H9 (cell line): ENCODE results near the gene HTN1. TPM values are rescaled to one million over a fixed set of nuclear protein-coding genes. Genes with fewer than 3 reads are reported as not detected.

Experiments
- DNase-seq: peaks from one replicate; pipeline ENCODE4 v3.0.0-alpha.2; 2017
- H2AFZ ChIP-seq: one replicate; pipeline ENCODE4 v1.6.1; 2013; ENCODE audit warnings: mild to moderate bottlenecking, low read length, control low read depth, moderate library complexity
- H2AK5ac ChIP-seq: 2 replicates; pipeline ENCODE4 v1.6.1; 2013; ENCODE audit warnings: low read length, control low read depth, mixed read lengths; ENCODE audit not compliant: insufficient read length
- H2BK120ac ChIP-seq: one replicate; pipeline ENCODE4 v1.6.1; 2013; ENCODE audit warnings: low read depth, mild to moderate bottlenecking, low read length, control low read depth, inconsistent platforms; ENCODE audit not compliant: poor library complexity, severe bottlenecking
- H2BK12ac ChIP-seq: 2 replicates; pipeline ENCODE4 v1.6.1; 2013; ENCODE audit warnings: low read length, control low read depth, mixed read lengths, low read depth; ENCODE audit not compliant: insufficient read length
- H2BK15ac ChIP-seq: 2 replicates; pipeline ENCODE4 v1.6.1; 2013; ENCODE audit warnings: low read depth, low read length, control low read depth
- H2BK20ac ChIP-seq: one replicate; pipeline ENCODE4 v1.6.1; 2013; ENCODE audit warnings: low read depth, mild to moderate bottlenecking, low read length, control low read depth, inconsistent platforms; ENCODE audit not compliant: poor library complexity, severe bottlenecking
- H2BK5ac ChIP-seq: 2 replicates; pipeline ENCODE4 v1.6.1; 2013; ENCODE audit warnings: low read length, control low read depth, mixed read lengths; ENCODE audit not compliant: insufficient read length
- H3K14ac ChIP-seq: 2 replicates; pipeline ENCODE4 v1.6.1; 2013; ENCODE audit warnings: low read length, control low read depth; ENCODE audit not compliant: insufficient read depth
- H3K18ac ChIP-seq: 2 replicates; pipeline ENCODE4 v1.6.1; 2013; ENCODE audit warnings: low read depth, mild to moderate bottlenecking, mixed read lengths, low read length, control low read depth; ENCODE audit not compliant: insufficient read length
- H3K23ac ChIP-seq: 2 replicates; pipeline ENCODE4 v1.6.1; 2013; ENCODE audit warnings: low read length, control low read depth, mixed read lengths, low read depth; ENCODE audit not compliant: insufficient read length
- H3K23me2 ChIP-seq: 2 replicates; pipeline ENCODE4 v1.6.1; 2013; ENCODE audit warnings: low read depth, mild to moderate bottlenecking, mixed read lengths, low read length, control low read depth; ENCODE audit not compliant: insufficient read length, poor library complexity, severe bottlenecking
- H3K27ac ChIP-seq: 2 replicates; pipeline ENCODE4 v1.5.1; 2013; ENCODE audit warnings: low read length, control low read depth, mixed read lengths, low read depth; ENCODE audit not compliant: insufficient read length
- H3K27me3 ChIP-seq: 2 replicates; pipeline ENCODE4 v1.6.1; 2013; ENCODE audit warnings: low read length, control low read depth, inconsistent platforms; ENCODE audit not compliant: insufficient read depth
- H3K4ac ChIP-seq: 2 replicates; pipeline ENCODE4 v1.6.1; 2013; ENCODE audit warnings: low read depth, mild to moderate bottlenecking, control low read depth, inconsistent platforms, low read length, moderate library complexity
- H3K4me1 ChIP-seq: 2 replicates; pipeline ENCODE4 v1.6.1; 2013; ENCODE audit warnings: low read length, control low read depth, inconsistent platforms; ENCODE audit not compliant: insufficient read depth
- H3K4me2 ChIP-seq: 2 replicates; pipeline ENCODE4 v1.6.1; 2013; ENCODE audit warnings: low read length, control low read depth, mixed read lengths; ENCODE audit not compliant: insufficient read length, insufficient read depth
- H3K56ac ChIP-seq: 2 replicates; pipeline ENCODE4 v1.6.1; 2013; ENCODE audit warnings: low read depth, mild to moderate bottlenecking, mixed read lengths, low read length, control low read depth; ENCODE audit not compliant: insufficient read length
- H3K79me1 ChIP-seq: 2 replicates; pipeline ENCODE4 v1.6.1; 2013; ENCODE audit warnings: low read depth, mild to moderate bottlenecking, moderate library complexity, low read length, control low read depth, inconsistent platforms; ENCODE audit not compliant: insufficient read depth, poor library complexity, severe bottlenecking
- H3K79me2 ChIP-seq: 2 replicates; pipeline ENCODE4 v1.6.1; 2013; ENCODE audit warnings: low read length, control low read depth, inconsistent platforms; ENCODE audit not compliant: insufficient read depth
- H3K9ac ChIP-seq: 2 replicates; pipeline ENCODE4 v1.6.1; 2013; ENCODE audit warnings: low read length, control low read depth, mixed read lengths; ENCODE audit not compliant: insufficient read length; ENCODE audit errors: extremely low read depth
- H3K9me3 ChIP-seq: one replicate; pipeline ENCODE4 v1.6.1; 2013; ENCODE audit warnings: low read depth, low read length, inconsistent platforms; ENCODE audit not compliant: control insufficient read depth
- H3T11ph ChIP-seq: one replicate; pipeline ENCODE4 v1.6.1; 2013; ENCODE audit warnings: mild to moderate bottlenecking, low read length, control low read depth, inconsistent platforms
- H4K20me1 ChIP-seq: one replicate; pipeline ENCODE4 v1.6.1; 2013; ENCODE audit not compliant: control insufficient read depth, insufficient read length, insufficient read depth
- H4K5ac ChIP-seq: 2 replicates; pipeline ENCODE4 v1.6.1; 2013; ENCODE audit warnings: low read depth, mild to moderate bottlenecking, mixed read lengths, low read length, control low read depth; ENCODE audit not compliant: insufficient read length
- H4K8ac ChIP-seq: replicated peaks from 2 replicates; pipeline ENCODE4 v1.6.1; 2013; ENCODE audit warnings: low read length, control low read depth, mixed read lengths, low read depth; ENCODE audit not compliant: insufficient read length
- H4K91ac ChIP-seq: 2 replicates; pipeline ENCODE4 v1.6.1; 2013; ENCODE audit warnings: low read depth, mild to moderate bottlenecking, moderate library complexity, mixed read lengths, low read length, control low read depth; ENCODE audit not compliant: insufficient read length
- H3K27ac Mint-ChIP-seq, 3 experiments: 2 replicates in 2 of 3; 3 replicates in 1 of 3; pipeline ENCODE4 v1.8.0; 2020 to 2021; ENCODE audit warnings: mixed read lengths in 3 of 3, mild to moderate bottlenecking in 1 of 3, moderate library complexity in 1 of 3
- H3K27me3 Mint-ChIP-seq: 2 replicates; pipeline ENCODE4 v1.8.0; 2021; ENCODE audit warnings: low read depth, mild to moderate bottlenecking, moderate library complexity, mixed read lengths
- H3K36me3 Mint-ChIP-seq, 3 experiments: 2 replicates in 2 of 3; 3 replicates in 1 of 3; pipeline ENCODE4 v1.8.0; 2020 to 2021; ENCODE audit warnings: low read depth in 3 of 3, mixed read lengths in 3 of 3; ENCODE audit not compliant: insufficient read depth in 1 of 3
- H3K4me1 Mint-ChIP-seq, 2 experiments: 2 replicates each; pipeline ENCODE4 v1.8.0; 2020; ENCODE audit warnings: mixed read lengths in 2 of 2
- H3K4me3 Mint-ChIP-seq, 2 experiments: 2 replicates in 1 of 2; 3 replicates in 1 of 2; pipeline ENCODE4 v1.8.0; 2020 to 2021; ENCODE audit warnings: mild to moderate bottlenecking in 2 of 2, mixed read lengths in 2 of 2, moderate library complexity in 1 of 2
- H3K9me3 Mint-ChIP-seq, 2 experiments: 2 replicates in 1 of 2; 3 replicates in 1 of 2; pipeline ENCODE4 v1.8.0; 2020; ENCODE audit warnings: mild to moderate bottlenecking in 2 of 2, mixed read lengths in 2 of 2, moderate library complexity in 1 of 2
- CTCF ChIP-seq: fragments of 200-600 bp; sonication (generic); conservative IDR thresholded peaks from 3 replicates; pipeline ENCODE4 v1.8.0; 2021; ENCODE audit warnings: antibody characterized with exemption, mild to moderate bottlenecking
- WGBS: extraction: QIAGEN DNeasy Blood & Tissue Kit; methylation state at CpG from one replicate; pipeline ENCODE4 v1.1.7; 2013; ENCODE audit warnings: missing lambda C conversion rate, low lambda C conversion rate, mixed read lengths; ENCODE audit not compliant: insufficient read length; ENCODE audit errors: extremely low coverage; 5-methylcytosine and 5-hydroxymethylcytosine counted together
- total RNA-seq: library from RNA; stranded (reverse); gene quantifications from 2 replicates; pipeline ENCODE4 v1.2.1, GENCODE V29; 2021

Gene HTN1
- total RNA-seq, 1 experiment from 2014 or later, result not detected

- TF ChIP-seq CTCF, result no peak
- Histone ChIP-seq H4K91ac (no peak overlapping the region), H3K18ac (no peak overlapping the region), H3K4me1 (no peaks in the 10 kb centered on the region), H3K79me1 (no peaks in the 10 kb centered on the region), H2BK120ac (no peak overlapping the region), H3K79me2 (no peaks in the 10 kb centered on the region), H3K14ac (no peak overlapping the region), H3K9me3 (no peaks in the 10 kb centered on the region), H3K4ac (no peak overlapping the region), H2AFZ (no peak overlapping the region), H2BK20ac (no peak overlapping the region), H4K8ac (no peak overlapping the region), H3K23me2 (no peaks in the 10 kb centered on the region), H2BK12ac (no peak overlapping the region), H2AK5ac (no peak overlapping the region), H3K4me2 (no peak overlapping the region), H3K27ac (no peak overlapping the region), H4K5ac (no peak overlapping the region), H3K9ac (no peak overlapping the region), H2BK15ac (no peak overlapping the region), H3K56ac (no peak overlapping the region), H4K20me1 (no peaks in the 10 kb centered on the region), H3K27me3 (no peaks in the 10 kb centered on the region), H3K23ac (no peak overlapping the region), H2BK5ac (no peak overlapping the region), H3T11ph (no peak overlapping the region)
- no CpG with 5 or more reads among the region's 2 CpGs for WGBS
- H3K27me3 Mint-ChIP-seq, result no peaks in the 10 kb centered on the region
- H3K36me3 Mint-ChIP-seq, result no peaks in the 10 kb centered on the region
- no peak overlapping the region for H3K4me3 Mint-ChIP-seq
- no peak for DNase-seq
- no peak overlapping the region for H3K27ac Mint-ChIP-seq
- peaks cover 0 to 3% of the 10 kb centered on the region in 2 experiments; a peak in 1 of 5 replicates for H3K9me3 Mint-ChIP-seq
- H3K4me1 Mint-ChIP-seq, result peaks cover 3 to 5% of the 10 kb centered on the region in 2 experiments
Measured at GRCh38 chr4:70023218-70023617, 27.0 kb upstream of the HTN1 start.
